D721Med (cell line): ENCODE measurements around the gene AGPAT3.

Experiments used
- DNase-seq: peaks from one replicate; pipeline ENCODE4 v3.0.0; 2011; ENCODE audit warnings: low spot score; ENCODE audit not compliant: insufficient read length
- FAIRE-seq: peaks from 2 replicates; lab custom pipeline; 2011; peaks lifted over from hg19 to GRCh38; lab: Jason Lieb, UNC
- TF ChIP-seq, protein P1 (sequence below): IDR thresholded peaks from 2 replicates; pipeline ENCODE4 v1.5.1; 2012; ENCODE audit warnings: mild to moderate bottlenecking, control low read depth; ENCODE audit not compliant: insufficient read depth; ENCODE audit errors: missing control alignments

Gene AGPAT3

GRCh38 chr21:43953021-43953420 lies 88.0 kb downstream of the AGPAT3 start:
- TF ChIP-seq, protein P1, sequence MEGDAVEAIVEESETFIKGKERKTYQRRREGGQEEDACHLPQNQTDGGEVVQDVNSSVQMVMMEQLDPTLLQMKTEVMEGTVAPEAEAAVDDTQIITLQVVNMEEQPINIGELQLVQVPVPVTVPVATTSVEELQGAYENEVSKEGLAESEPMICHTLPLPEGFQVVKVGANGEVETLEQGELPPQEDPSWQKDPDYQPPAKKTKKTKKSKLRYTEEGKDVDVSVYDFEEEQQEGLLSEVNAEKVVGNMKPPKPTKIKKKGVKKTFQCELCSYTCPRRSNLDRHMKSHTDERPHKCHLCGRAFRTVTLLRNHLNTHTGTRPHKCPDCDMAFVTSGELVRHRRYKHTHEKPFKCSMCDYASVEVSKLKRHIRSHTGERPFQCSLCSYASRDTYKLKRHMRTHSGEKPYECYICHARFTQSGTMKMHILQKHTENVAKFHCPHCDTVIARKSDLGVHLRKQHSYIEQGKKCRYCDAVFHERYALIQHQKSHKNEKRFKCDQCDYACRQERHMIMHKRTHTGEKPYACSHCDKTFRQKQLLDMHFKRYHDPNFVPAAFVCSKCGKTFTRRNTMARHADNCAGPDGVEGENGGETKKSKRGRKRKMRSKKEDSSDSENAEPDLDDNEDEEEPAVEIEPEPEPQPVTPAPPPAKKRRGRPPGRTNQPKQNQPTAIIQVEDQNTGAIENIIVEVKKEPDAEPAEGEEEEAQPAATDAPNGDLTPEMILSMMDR, result no peak
- no peak for FAIRE-seq
- DNase-seq, result no peak

- TF ChIP-seq, protein P1, result no peak
- FAIRE-seq (no peak), DNase-seq (no peak)
These were observed 89.0 kb downstream of the AGPAT3 start for GRCh38 chr21:43954042-43954441.

- DNase-seq (no peak), FAIRE-seq (no peak)
- TF ChIP-seq, protein P1, result no peak
These were observed 89.9 kb downstream of the AGPAT3 start for GRCh38 chr21:43954896-43955295.

DNA sequence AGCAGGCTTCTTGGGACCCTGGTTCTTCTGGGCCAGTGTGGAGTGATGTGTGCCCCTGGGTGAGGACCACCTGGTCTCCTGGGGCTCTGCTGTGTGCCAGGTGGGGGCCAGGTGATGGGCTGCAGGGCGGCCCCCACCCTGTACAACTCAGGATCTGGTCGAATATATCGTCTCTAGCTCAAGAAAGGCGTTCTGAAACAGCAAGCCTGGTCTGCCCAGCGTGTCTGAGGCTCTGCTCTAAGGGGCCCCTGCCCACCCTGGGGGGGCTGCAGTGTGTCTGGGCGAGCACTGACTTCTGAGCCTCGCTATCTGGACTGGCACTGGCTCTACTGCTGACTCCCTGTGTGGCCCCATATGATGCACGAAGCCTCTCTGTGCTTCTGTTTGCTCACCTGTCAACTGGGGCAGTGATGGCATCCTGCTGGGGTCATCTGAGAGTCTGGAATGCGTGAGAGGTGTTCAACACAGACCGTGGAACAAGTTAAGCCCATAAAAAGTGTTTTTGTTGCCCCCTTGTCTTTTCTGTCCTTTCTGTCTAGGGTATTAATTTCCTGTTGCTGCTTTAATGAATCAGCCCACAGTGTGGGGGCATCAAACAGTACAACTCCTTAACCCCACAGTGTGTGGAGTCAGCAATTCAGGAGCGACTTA lies 91.1 kb downstream of the AGPAT3 start:
- DNase-seq (no peak), FAIRE-seq (no peak)
- TF ChIP-seq, protein P1, result no peak

DNA sequence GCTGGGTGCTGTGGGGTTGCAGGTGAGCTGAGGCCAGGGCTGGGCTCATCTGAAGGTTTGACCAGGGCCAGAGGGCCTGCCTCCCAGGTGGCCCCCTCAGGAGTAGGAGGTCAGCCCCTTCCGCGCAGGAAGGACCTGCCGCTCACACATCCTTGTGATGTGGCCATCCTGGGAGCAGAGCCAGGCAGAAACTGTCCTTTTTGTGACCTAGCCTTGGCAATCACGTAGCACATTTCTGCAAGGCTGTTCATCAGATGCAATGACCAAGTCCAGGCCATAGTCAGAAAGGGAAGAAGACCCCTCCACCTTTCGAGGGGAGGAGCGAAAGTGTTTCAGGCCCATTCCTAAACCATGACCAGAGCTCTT lies 91.6 kb downstream of the AGPAT3 start:
- FAIRE-seq (no peak), DNase-seq (no peak)
- TF ChIP-seq, protein P1, result no peak

- DNase-seq (no peak), FAIRE-seq (no peak)
- TF ChIP-seq, protein P1, result no peak
These were observed 92.1 kb downstream of the AGPAT3 start for GRCh38 chr21:43957128-43957571.

DNA sequence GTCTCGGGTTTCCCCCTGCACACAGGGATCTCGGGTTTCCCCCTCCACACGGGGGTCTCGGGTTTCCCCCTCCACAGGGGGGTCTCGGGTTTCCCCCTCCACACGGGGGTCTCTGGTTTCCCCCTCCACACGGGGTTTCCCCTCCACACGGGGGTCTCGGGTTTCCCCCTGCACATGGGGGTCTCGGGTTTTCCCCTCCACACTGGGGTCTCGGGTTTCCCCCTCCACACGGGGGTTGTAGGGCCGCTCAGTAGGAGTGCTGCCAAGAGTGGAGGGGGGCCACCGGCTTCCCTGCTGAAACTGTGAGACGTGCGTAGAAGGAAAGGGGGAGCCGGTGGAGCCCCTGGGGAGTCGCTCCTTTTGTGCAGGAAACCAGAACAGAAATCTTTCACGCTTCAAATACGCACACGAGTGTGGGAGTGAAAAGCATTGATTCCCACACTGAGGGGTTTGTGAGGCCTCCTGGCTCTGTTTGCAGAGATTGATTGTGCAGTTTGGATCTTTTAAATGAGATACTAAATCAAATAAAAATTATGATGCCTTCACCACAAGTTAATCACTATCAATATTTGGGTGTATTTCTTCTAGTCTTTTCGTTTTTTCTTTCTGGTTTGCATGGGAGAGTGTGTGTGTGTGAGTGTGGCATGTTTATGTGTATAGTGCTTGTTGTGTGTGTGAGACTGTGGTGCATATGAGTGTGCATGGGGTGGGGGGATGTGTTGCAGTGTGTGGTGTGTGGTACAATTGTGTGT lies 92.8 kb downstream of the AGPAT3 start:
- TF ChIP-seq, protein P1, result no peak
- FAIRE-seq (no peak), DNase-seq (no peak)
